GM12875 (cell line): Measurements from ENCODE around the gene RARA.
A peak's percentile ranks its signal among the peaks of the same experiment; 100 is the strongest.

Experiments
- H3K4me3 ChIP-seq: one replicate; pipeline ENCODE4 v1.5.1; 2011; ENCODE audit warnings: low read depth, low read length, control low read depth
- TF ChIP-seq, protein P1 (sequence below): IDR thresholded peaks from 2 replicates; pipeline ENCODE4 v1.5.1; 2011; ENCODE audit warnings: low read depth, mild to moderate bottlenecking, control low read depth, inconsistent platforms, low read length, moderate library complexity, borderline replicate concordance; ENCODE audit not compliant: insufficient read depth

Gene RARA

GRCh38 chr17:40352779-40353394 is 43.9 kb downstream of the RARA start:
- no peak overlapping the region for H3K4me3 ChIP-seq
- TF ChIP-seq, protein P1, sequence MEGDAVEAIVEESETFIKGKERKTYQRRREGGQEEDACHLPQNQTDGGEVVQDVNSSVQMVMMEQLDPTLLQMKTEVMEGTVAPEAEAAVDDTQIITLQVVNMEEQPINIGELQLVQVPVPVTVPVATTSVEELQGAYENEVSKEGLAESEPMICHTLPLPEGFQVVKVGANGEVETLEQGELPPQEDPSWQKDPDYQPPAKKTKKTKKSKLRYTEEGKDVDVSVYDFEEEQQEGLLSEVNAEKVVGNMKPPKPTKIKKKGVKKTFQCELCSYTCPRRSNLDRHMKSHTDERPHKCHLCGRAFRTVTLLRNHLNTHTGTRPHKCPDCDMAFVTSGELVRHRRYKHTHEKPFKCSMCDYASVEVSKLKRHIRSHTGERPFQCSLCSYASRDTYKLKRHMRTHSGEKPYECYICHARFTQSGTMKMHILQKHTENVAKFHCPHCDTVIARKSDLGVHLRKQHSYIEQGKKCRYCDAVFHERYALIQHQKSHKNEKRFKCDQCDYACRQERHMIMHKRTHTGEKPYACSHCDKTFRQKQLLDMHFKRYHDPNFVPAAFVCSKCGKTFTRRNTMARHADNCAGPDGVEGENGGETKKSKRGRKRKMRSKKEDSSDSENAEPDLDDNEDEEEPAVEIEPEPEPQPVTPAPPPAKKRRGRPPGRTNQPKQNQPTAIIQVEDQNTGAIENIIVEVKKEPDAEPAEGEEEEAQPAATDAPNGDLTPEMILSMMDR = no peak

GRCh38 chr17:40354221-40355122 is 45.5 kb downstream of the RARA start:
- H3K4me3 ChIP-seq = no peak overlapping the region
- TF ChIP-seq, protein P1 = no peak

DNA sequence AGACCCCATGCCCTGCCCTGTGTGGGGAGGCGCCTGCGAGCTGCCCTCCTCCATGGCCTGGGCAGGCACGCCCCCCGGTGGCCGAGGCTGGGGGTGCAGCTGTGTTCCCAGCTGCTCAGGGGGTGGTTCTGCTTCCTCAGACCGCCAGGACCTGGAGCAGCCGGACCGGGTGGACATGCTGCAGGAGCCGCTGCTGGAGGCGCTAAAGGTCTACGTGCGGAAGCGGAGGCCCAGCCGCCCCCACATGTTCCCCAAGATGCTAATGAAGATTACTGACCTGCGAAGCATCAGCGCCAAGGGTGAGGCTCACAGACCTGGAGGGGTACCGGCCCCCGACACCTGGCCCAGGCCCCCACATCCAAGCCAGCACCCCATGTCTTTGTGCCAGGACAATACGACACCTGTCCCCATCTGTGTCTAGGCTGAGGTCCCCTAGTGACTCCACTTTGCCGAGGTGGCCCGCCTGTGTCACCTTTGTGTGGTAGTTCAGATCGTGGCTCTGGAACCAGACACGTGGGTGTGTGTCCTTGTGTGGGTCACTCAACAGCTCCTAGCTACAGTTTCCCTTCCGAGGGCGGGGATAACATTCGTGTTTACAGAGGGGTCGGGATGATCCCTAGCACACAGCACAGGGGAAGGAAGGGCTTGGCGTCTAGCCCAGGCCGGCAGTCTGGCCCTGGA is 46.3 kb downstream of the RARA start:
- TF ChIP-seq, protein P1 = peak; percentile 97

GRCh38 chr17:40355804-40356758 is 47.1 kb downstream of the RARA start:
- TF ChIP-seq, protein P1 = no peak
- H3K4me3 ChIP-seq = no peak overlapping the region

More for the DNA sequence above, 46.3 kb downstream of the RARA start:
- H3K4me3 ChIP-seq = no peak overlapping the region

- TF ChIP-seq, protein P1 = no peak
- no peak overlapping the region for H3K4me3 ChIP-seq
Observed at GRCh38 chr17:40356990-40357881, 48.3 kb downstream of the RARA start.
